Hepatocyte (in vitro differentiated cells): ENCODE results near the gene PSMA7.

ENCODE experiments used
- EZH2phosphoT487 ChIP-seq: fragments of 200-600 bp; sonication (generic); IDR thresholded peaks from one replicate; pipeline ENCODE4 v1.6.1; 2018; ENCODE audit warnings: antibody characterized with exemption, mild to moderate bottlenecking, low read depth, moderate library complexity; ENCODE audit not compliant: unreplicated experiment, severe bottlenecking
- TF ChIP-seq, protein P1 (sequence below): fragments of 200-600 bp; sonication (generic); IDR thresholded peaks from 2 replicates; pipeline ENCODE4 v1.5.1; 2016; ENCODE audit warnings: antibody characterized with exemption, mild to moderate bottlenecking; ENCODE audit not compliant: poor library complexity

DNA sequence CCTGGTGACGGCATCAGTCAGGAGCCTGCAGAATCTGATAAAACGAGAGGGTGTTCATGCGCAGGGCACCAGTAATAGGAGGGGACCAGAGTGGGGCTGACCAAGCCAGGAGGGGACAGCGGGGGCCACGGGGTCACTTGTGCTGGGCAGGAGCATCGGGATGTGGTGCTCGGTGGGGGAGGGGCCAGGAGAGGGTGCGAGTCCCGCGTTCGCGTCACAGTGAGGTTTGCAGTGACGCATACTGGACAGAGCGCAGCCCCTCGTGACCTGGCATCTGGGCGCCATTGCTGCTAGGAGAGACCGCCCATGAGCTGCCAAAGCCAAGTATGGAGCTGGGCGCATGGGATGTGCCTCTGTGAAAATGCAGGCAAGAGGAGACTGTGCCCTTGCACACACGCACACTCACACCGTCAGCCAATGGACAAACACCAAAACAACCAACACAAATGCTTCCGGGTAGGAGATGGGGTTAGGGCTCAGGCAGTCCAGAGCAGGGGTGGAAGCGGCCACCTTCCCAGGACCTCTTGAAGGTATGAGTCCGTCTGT lies 25.8 kb upstream of the PSMA7 start:
- no peak for TF ChIP-seq EZH2phosphoT487
- TF ChIP-seq, protein P1, sequence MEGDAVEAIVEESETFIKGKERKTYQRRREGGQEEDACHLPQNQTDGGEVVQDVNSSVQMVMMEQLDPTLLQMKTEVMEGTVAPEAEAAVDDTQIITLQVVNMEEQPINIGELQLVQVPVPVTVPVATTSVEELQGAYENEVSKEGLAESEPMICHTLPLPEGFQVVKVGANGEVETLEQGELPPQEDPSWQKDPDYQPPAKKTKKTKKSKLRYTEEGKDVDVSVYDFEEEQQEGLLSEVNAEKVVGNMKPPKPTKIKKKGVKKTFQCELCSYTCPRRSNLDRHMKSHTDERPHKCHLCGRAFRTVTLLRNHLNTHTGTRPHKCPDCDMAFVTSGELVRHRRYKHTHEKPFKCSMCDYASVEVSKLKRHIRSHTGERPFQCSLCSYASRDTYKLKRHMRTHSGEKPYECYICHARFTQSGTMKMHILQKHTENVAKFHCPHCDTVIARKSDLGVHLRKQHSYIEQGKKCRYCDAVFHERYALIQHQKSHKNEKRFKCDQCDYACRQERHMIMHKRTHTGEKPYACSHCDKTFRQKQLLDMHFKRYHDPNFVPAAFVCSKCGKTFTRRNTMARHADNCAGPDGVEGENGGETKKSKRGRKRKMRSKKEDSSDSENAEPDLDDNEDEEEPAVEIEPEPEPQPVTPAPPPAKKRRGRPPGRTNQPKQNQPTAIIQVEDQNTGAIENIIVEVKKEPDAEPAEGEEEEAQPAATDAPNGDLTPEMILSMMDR = no peak
